Measurements from ENCODE around the gene TTC28.

The TTC28 gene

DNA sequence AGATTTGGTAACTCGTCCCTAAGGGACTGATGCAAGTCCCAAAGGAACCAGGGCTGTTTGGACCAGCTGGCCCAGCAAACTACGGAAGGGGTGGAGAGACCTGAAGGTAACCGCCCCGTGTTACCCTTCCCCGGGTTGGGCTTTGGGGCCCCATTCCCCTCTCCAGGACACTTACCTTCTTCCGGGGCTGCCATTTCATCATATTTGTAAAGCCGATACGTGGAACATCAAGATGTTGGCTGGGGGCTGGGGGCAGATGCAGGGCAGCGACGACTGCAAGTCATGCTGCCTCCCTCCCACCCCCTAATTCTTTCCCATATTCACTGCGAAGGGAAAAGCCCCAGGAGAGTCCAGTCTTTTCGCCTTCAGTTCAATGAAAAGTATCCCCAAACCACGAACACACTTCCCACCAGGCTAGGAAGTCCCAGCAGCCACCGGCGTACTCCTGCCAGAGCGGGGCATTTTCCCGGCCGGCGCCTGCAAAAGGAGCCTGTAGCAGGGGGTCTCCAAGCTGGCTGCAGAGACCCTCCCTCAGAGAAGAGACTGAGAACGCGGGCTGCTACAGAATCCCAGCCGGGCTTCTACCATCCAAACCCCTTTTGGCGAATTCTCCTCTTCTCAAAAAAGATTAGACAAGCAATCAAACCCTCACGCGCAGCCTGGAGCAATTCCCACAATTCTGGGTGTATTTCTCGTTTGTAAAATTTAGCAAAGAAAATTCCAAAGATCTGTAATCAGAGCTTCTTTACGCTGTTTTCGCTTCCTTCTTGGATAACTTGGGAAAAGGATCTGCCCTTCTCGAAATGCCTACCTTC, 236.7 kb downstream of the TTC28 start:
- FAIRE-seq: peak; percentile 73
- peak; percentile 72 for DNase-seq (ENCODE audit: low spot score)

DNA sequence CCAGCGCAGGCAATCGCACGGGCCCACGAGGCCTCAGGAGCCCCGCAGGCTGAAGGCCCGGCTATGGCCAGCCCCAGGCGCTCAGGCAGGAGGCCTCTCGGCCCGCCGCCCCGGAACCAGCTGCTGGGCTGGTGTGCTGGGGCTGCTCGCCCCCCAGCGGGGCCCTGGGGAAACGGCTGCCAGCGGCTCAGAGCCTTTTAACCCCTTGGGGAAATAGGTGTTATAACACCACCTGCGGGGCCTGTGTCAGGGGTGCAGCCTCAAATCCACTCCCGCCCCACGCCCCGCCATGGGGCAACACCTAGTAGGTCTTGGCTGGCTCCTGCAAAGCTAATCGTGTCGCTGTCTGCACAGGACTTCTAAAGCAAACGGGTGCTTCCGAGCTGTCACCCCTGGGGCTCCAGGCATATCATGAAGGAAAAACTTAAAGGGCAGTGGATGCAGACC, 237.4 kb downstream of the TTC28 start:
- FAIRE-seq (peak; percentile 97), DNase-seq (ENCODE audit: low spot score) (peak; percentile 99)

DNA sequence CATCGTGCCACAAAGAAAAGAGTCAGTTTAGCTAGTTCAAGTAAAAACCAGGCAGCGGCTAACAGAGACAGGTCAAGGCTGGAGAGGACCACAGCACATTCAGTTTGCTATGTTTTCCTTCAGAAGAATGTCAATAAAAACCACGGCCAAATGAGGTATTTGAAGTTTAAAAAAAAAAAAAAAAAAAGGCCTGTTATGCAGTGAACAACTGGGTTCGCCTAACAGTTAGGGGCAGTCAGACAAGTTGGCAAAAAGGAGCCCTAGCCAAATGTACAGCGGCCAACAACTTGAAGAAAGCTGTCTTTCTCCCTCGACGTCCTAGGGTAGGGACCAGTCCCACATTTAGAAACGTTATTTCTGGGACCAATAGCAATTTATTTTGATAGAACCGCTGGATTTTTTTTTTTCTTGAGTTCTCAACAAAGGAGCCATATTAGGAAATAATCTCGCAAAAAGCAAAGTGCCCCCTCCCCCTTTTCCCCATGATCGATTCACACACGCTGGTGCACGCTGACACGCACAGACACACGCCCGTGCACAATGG, 237.8 kb downstream of the TTC28 start:
- DNase-seq (ENCODE audit: low spot score): peak; percentile 40

DNA sequence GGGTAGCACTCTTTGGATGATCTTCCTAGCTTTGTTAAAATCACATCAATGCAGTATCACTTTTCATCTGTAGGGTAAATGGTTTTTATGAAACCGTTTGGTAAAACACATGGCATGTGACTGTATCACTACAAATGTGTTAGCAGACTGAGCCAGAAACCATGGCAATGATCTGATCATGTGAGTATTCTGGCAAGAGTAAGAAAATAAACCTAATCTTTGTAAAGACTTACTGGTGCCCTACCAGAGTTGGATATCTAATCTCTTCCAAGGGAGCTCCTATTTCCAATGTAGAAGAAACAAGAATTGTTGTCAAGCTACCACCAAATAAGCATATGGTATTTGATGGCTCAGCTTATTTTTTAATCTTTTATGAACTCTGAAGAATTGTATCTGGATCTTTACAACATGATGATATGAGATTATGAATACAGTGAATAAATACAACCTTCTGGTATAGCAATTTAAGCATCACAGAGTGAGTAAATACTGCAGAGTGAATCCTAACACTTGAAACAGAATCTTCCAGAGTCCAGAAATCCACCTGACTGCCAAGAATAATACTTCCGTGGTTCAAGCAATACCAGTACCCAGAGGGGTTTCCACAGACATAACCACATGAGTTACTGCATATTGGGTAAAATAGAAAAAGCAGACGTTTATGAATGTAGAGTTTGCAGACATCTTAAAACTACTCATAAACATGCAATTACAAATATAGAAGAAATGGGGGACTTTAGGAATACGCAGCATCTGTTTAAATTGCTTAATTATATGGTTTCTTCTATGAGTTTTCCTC, 238.8 kb downstream of the TTC28 start:
- FAIRE-seq (peak; percentile 93), DNase-seq (ENCODE audit: low spot score) (no peak)

More for the DNA sequence above, 237.8 kb downstream of the TTC28 start:
- FAIRE-seq: no peak

DNA sequence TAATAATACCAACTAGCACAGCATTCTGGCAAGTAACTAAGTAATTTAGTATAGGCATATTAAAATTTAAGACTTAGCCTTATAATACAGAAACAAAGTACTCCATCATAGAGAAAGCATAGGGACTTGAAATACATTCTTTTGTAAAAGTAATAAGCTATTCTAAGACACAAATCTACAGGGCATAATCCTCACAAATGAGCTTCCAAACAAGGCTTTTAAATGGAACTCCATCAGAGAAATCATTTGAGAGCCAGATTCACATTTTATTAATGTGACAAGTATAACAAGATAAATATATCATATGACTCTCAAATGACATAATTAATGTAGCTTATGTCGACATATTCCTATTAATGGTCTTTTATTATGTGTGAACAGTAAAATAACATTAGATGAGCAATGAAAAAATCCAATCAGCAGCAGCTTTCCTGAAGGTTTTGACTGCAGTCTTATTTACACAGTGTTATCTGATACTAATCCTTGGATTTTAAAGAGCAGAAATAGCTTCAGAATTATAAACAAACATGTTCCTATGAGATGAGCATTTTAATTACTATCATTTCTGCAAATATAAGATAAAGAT, 241.4 kb downstream of the TTC28 start:
- FAIRE-seq (no peak), DNase-seq (ENCODE audit: low spot score) (no peak)

DNA sequence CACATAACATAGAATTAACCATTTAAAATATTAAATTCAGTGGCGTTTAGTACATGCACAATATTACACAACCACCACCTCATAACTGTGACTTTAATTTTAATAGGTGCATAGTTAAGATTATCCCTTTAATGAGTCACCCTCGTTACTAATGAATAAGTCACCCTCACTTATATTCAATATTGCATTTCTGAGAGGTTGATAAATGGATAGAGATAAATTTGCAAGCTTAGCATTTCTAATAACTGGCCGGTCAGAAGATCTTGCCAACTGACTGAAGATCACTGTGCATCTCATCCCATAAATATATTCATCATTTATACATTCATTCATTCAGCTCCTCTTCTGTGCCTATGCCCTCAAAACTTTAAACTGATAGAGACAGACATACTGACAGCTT, 243.7 kb downstream of the TTC28 start:
- DNase-seq (ENCODE audit: low spot score) (no peak), FAIRE-seq (peak; percentile 71)

DNA sequence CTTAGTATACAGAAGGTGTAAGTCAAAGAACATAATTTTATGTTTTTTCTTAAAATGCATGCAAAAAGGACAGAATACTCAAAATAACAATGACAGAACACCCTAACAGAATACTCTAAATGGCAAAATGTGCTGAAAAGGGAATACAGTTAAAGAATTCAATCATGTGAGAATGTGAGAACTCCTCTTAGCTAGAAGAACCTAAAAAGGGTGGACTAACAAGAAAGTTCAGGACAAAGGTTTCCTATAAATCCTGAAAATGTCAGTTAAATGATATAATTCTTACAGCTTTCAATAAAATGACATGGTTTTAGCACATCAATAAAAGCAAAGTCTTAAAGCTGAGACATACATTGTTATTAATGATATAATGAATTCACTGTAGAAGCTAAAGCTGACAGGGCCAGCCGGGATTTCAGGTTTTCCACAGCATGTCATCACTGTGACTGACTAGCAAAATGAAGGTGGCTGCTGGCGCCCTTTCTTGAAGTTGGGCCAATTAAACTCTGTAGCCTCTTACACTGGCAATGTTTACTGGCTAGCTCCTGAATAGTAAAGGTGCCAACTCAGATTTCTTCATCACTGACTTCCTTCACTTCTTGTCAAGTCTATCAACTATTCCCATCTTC, 244.4 kb downstream of the TTC28 start:
- DNase-seq (ENCODE audit: low spot score): no peak
- FAIRE-seq: no peak

DNA sequence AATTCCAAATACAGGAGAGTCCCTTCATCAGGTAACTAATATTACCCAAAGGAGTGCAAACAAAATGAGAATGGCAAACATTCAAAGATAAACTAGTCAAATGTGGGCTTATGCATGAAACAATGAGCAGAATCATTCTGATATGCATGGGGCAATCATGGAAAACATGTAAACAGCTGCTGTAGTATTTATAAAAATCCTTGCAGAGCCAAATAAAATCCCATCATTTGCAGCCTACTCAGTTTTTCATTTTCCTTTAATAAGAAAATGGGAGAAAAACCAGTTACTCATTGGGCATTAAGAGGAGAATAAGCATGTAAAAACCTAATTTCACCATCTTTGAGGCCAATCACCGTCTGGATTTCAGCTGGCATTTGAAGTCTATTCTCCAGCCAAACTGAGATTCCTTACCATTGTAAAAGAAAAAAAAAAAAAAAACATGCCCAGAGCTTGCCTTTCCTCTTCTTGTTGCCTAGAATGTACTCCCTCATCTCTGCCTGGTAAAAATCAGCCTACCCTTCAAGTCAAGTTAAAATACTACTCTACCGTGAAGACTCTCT, 249.1 kb downstream of the TTC28 start:
- DNase-seq (ENCODE audit: low spot score) (no peak), FAIRE-seq (no peak)

DNA sequence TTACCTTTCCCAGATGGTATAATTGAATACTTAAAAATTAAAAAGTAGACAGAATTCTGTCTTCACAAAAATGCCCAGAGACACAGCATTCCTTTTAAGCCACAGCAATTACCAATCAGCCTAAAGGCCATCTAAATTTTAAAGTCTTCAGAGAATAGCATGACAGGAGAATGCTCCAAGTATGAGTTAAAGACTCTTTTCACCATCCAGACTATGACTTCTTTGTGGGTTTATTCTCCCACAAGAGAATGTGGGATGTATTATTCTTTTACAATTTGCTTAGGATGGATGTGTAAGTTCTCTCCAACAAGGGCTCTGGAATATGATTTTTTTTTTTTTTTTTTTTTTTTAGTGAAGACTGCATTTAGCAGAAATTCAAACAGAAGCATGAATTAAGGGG, 249.9 kb downstream of the TTC28 start:
- FAIRE-seq: no peak
- no peak for DNase-seq (ENCODE audit: low spot score)

DNA sequence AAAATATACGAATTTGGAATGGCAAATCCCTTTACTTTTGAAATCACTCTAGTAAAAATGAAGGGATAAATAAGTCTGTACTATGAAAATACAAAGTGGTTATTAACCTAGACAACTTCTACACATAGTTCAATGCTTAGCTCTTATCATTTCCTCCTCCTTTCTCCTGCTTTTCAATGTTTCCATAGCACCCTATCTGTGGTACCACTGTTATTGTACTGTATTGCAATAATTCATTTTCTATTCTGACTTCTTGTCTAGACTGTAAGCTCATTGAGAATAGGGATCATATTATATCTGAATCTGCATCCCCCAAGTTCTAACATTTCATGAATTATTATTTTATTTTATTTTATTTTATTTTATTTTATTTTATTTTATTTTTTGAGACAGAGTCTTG, 251.4 kb downstream of the TTC28 start:
- DNase-seq (ENCODE audit: low spot score) (no peak), FAIRE-seq (peak; percentile 32)

DNA sequence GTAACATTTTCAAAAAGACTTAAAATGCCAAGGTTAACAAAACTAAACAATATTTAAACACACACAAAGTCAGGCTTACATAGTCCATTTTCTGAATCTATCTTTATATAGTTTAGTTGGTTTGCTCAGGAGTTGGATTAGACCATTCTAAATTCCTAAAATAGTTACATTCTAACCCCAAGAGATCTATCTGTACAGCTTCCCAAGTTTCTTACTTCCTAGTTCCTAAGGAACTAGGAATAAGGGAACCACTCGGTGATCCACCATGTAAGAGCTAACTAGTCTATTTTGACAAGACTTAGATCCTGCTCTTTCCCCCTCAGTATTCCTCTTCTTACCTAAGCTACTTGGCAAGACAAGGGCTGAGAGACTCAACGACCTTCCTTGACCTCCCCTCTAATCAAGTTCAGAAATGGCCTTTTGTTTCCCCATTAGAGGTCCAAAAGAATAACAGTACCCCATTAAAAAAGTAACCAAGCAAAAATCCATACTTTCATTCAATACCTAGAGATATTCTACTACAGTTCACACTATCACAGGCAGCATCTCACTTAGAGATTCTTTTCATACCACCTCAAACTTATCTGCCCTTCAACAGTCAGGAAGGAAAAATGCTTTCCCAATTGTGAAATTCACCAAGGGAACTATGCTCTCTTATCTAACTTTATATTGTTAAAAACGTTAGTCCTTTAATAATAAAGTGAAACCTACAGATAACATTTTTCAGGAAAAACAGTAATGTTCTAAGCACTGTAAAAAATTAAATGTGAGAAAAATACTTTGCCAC, 253.1 kb downstream of the TTC28 start:
- DNase-seq (ENCODE audit: low spot score) (no peak), FAIRE-seq (peak; percentile 44)

DNA sequence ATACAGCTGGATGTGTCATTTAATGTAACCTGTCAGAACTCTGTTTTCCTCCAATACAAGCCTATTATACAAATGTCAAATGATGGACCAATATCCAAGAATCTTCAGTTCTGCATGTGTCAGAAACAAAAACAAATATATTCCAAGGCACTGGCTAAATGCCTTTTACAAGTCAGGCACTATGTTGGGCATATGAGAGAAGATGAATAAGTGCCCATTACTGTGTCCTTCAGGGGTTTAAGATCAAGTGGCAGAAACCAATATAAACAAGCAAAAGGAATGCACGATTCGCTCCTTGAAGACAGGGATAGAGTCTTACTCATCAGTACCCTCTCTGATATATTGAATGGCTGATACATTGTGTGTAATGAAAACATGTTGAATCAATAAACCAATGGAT, 254.4 kb downstream of the TTC28 start:
- DNase-seq (ENCODE audit: low spot score) (no peak), FAIRE-seq (peak; percentile 91)

DNA sequence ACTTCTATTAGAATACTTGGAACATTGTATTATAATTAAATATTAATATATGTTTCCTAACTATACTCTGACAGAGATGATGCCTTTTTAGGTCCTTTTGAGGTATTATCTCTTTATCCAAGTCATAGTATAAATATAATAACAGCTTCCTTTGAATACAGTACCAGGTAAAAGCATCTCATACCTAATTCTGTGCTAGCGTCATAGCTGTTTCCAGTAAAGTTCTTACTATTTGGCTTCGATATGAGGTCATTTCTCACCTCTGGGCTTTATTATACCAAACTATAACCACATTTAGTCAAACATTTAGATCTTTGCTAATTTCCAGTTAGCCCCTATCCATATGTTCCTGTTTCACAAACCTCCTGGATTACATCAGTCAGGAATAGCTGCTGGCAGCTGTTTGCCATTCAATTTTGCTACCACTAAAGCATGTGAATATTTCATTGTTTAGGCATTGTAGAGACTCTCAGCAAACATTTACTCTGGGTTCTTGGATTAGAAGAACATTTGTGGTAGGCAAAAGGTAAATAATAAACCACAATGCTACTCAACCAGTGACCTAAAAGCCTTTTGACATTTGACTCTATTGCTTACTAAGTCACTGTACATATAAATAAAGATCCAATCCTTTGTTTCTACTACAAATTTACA, 255.1 kb downstream of the TTC28 start:
- DNase-seq (ENCODE audit: low spot score) (peak; percentile 36), FAIRE-seq (peak; percentile 89)

DNA sequence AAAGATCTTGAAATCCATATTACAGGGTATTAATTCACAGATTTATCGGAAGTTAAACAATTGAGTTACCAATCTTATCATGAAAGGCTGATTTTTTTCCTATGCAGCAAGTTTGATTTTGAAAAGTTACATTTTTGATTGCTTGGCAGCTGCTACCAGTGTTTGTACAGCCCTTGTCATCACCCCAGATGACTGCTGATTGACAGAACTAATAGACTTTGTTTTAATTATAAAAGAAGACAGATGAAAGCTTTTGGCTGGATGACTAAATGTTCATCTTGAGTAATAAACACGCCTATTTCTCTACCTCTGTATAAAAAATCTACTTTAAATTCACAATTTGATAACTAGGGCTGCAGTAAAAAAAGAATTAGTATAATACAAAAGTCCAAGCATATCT, 259.7 kb downstream of the TTC28 start:
- no peak for FAIRE-seq
- DNase-seq (ENCODE audit: low spot score): no peak

DNA sequence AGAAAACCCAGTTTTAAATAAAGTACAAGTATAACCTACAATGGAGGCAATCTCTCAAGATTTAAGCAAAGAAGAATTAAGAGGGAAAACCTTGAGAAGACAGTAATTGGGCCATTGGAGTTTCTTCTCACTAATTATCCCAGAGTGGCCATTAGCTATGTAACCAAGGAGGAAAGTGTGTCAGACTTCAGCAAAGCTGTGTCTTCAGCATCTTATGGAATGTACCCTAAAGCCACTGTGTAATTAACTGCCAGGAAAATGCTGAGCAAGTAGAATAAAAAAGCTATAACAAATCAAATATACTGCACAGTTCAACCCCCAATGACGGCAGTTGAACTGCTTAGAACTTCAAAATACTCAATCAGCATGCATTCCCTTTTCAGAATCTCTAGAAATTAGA, 261.6 kb downstream of the TTC28 start:
- FAIRE-seq (no peak), DNase-seq (ENCODE audit: low spot score) (no peak)

DNA sequence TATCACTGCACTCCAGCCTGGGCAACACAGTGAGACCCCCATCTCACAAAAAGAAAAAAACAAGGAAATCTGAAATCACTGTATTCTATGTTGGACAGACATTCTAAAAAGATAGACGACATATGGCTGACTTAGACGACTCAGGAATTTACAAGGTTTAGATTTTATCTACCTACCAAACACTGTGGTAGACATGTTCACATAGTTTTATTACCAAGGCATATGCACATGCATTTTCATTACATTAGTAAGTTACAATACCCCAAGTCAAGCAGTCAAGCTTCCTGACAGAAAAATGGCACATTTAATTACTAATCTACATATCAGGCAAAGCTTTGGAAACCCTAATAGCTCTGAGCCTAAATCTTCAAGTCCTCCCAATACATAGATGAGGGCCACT, 262.2 kb downstream of the TTC28 start:
- FAIRE-seq: no peak
- no peak for DNase-seq (ENCODE audit: low spot score)

DNA sequence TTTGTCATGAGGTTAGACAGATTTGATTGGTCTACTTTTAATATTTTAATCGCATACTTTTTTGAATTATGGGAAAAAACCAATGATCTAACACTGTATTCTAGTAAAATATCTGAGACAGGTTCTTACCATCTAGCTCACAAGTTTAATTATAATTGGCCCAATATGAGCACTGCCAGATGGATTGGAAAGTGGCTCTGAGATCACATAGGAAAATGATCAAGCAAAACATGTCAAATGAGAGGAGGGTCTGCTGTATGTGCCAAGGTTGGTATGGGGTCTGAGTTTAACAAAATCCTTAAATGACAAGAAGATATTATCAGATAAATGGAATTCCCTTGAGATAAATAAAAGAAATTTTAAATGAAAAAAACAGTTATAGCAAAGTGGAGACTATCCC, 264.7 kb downstream of the TTC28 start:
- FAIRE-seq (peak; percentile 27), DNase-seq (ENCODE audit: low spot score) (no peak)

DNA sequence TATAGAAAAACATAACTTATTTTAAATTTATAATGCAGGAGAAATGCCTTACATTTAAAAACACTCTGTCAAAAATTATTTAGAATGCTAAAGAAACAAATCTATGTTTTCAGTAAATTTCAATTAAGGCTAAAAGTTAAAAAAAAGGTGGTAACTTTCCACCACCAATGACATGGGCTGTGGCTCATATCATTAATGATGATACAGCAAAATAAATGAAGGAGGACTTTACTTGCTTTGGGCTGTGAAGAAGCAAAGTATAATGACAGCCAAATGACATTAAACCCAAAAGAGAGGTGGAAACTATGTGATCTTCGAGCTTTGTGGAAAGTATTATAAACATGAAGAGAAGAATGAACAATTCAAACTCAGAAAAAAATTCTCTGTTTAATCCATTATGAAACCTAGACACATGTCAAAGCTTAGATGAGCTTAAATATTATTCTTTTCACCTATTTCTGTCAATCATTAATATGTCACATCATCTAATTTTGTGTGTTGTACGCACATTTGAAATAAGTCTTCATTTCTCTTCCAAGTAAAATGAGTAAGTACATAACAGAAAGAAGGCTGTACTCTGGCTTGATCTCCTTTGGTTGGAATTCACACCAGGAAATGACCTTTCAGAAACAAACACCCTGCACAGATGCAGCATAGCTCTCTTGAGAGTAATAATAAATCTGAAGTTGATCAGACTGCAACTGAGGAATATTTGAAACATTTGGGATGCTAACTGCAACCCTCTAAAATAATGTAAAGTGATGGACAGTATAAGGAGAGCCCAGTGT, 265.8 kb downstream of the TTC28 start:
- peak; percentile 85 for FAIRE-seq
- DNase-seq (ENCODE audit: low spot score): no peak

DNA sequence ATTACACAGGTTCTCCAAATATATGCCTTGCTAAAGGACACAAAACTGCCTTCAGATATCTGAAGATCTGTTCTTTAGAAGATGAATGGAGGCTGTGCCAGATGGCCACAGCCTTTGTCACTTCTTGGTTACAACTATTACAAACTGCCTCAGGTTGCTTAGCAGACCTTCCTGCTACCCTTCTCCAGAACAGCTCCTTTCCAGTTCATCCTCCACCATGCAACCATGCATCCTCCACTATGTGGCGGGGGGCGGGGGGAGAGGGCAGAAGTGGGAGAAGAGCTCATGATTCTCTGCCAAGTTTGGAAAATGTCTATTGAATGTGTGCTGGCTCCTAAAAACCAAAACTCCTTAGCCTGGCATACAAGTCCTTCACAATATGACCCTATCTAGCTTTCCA, 267.5 kb downstream of the TTC28 start:
- no peak for DNase-seq (ENCODE audit: low spot score)
- FAIRE-seq: peak; percentile 40
